NCI-H446 treated with DMSO at 0.1 percent for 48 hours (cell line): ENCODE measurements around the gene JAK2.
"Not testable (repeated sequence)": the region's sequence is repeated elsewhere in the genome, so short reads cannot be mapped to it uniquely, and the experiment has no call there.

ENCODE experiments used
- DNase-seq: peaks from one replicate; lab custom pipeline; 2025; lab: John Stamatoyannopoulos, UW

Gene JAK2

DNA sequence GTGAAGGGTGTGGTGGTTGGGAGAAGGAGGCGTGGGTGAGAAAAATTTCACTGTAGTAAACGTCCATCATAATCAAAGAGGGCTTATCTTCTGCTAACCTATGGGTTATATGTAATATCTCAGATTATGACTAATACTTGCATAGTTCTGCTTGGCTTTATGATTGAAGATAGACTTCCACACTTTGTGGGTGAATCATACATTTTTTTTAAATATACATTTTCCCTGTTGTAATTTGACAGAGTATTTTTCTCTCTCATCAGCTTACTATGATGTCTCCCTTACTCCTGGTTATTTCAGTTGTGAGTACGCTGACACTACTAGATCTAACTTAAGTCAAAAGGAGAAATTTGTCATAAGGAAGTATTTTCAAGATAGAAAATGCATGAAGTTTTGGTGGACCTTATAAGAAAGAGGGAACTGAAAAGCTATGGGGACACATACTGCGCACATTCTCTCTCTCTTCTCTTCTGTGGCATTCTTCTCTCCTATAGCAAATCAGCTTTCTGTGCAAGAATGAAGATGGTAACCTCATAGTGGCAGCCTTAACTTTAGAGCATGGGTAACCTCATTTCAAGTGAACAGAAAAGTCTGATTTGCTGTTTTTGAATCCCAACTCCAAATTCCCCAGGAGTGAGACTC lies 4.9 kb upstream of the JAK2 start:
- DNase-seq: no peak

DNA sequence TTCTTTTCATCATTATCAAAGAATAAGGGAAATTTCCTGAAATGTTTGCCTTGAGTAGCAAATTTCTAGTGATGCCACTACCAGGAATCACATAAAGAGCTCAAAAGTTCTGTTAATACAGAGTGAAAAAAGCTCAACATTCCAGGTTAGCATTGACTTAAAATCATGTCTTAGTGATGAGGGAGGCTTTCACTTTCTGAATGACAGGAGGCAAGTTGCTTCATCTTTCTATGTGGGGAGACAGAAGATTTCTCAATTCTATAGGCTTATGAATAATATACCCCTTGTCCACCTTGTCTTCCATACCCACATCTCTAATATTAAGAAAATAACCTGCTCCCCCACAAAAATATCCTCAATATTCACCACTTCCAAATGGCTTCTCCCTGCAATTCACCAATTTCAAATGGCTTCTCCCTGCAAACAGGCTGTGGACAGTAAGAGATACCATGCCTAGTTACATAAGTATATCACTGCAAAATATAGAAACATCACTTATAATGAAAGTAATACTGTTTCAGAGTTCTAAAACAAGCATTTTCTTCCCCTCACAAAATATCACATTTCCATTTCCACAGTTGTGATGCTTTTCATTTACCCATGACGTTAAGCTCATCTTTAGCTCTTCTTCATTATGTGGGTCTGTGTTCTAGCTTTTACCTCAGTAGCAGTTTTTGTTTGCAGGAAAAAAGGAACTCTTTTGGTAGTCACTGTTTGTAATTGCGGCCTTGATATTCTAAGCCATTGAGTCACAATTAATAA lies 2.2 kb upstream of the JAK2 start:
- no peak for DNase-seq

- DNase-seq: no peak
Measured at GRCh38 chr9:4983601-4984165, 1.4 kb upstream of the JAK2 start.

GRCh38 chr9:4984171-4984620 lies 876 bp upstream of the JAK2 start:
- no peak for DNase-seq

DNA sequence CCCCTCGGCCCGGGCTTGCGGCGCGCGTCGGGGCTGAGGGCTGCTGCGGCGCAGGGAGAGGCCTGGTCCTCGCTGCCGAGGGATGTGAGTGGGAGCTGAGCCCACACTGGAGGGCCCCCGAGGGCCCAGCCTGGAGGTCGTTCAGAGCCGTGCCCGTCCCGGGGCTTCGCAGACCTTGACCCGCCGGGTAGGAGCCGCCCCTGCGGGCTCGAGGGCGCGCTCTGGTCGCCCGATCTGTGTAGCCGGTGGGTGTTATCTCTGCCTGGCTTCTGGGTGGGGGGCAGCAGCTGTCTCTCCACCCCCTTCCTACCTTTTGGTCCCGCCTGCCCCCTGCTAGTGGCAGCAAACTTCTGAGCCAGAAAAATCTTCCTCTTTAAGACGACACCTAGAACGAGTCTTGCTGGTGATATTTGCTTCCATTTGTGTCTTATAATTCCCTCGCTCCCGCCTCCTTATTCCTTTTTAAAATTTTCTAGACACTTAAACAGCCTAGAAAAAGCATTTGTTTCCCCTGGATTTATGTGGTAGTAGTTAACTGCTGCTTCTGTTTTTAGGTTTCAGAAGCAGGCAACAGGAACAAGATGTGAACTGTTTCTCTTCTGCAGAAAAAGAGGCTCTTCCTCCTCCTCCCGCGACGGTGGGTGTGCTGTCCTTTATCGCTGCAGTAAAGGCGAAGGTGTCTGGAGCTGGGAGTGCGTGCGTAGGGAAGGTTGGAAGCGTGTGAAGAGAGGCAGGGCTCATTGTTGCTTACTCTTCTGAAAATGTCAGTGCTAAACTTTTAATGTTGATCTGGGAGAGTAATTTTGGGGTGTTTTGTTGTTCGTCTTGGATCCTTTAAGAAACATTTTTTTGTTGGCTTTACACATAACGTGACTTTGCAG lies 554 bp downstream of the JAK2 start:
- no peak for DNase-seq

GRCh38 chr9:4986296-4986695 lies 1.2 kb downstream of the JAK2 start:
- DNase-seq: no peak

- DNase-seq: no peak
Measured at GRCh38 chr9:4986783-4987182, 1.7 kb downstream of the JAK2 start.

DNA sequence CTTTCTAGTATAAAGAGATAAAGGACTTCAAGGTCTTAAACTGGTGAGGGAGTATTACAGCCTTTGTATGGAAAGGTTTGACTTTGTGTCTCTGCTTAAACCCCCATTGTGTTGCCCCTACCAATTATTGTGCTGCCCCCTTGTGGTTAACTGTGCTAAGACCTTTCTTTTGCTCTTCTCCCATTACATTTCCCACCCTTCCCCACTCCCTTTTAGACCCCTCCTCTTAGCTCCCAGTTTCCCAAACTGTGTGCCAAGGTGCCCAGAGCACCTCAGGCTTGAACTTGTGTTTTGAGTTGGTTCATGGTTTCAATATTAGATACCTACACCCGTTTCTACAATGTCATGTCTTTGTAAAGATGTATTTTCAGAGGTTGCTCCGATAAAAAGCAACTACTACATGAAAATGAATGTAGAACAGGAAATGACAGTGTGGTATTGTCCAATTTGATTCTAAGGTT lies 2.9 kb downstream of the JAK2 start:
- peak; percentile 76 for DNase-seq

DNA sequence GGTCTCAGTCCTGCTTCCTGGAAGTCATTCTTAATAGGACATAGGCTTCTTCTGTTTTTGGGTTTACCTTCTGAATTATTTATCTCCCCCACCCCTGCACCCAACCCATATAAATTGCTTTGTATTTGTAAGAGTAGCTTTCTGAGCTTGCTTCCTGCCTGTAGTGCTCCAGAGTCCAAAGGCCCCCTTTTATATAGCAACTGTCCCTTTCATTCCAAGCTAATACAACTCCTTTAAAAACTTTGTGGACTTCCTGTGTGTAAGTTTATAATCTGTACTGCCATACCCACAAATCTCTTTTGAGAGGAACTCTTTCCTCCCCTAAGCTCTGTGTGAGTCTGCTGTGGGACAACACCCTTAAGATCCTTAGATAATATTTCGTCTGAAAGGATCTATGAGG lies 7.8 kb downstream of the JAK2 start:
- DNase-seq: no peak

DNA sequence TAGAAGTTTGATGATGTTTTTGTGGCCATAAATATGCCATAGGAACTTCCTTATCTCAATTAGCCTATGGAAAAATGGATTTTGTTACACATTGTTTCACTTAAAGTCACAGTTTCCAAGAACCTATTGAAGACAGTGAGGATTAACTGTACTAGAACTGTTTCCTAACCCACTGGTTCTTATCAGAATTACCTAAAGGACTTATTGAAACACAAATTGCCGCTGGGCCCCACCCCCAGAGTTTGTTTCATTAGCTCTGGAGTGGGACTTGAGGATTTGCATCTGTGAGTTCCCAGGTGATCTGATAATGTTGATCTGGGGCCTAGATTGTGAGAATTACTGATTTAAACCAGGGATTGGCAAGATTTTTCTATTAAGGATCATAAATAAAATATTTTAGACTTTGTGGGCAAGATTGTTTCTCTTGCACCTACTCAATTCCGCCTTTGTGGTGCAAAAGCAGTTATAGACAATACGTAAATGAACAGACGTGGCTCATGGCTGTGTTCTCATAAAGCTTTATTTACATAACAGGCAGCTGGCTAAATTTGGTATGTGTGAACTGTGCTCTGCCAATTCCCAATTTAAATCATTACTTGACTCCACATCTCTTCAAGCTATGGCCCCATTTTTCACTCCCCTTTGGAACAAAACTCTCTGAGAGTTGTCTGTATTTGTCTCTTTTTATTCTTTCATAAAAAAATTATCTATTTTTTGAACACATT lies 9.3 kb downstream of the JAK2 start:
- no peak for DNase-seq

- DNase-seq: no peak
Measured at GRCh38 chr9:4997196-4997595, 12.1 kb downstream of the JAK2 start.

DNA sequence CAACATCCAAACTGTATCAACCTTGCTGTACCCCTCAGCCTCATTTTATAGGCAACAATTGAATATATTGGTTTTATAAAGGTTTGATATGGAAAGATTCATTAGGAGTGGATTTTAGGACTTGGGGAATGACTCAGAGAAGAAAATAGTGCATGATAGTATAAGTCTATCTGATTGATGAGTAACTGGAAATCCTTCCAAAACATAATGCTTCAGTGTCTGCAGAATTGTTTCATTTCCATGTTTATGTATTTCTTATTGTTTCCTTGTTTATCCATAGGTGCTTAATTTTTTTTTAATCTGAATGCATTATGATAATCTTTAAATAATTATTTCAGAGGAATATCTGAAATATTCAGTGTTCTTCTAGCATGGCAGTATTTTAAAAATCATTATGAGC lies 12.6 kb downstream of the JAK2 start:
- DNase-seq: no peak

DNA sequence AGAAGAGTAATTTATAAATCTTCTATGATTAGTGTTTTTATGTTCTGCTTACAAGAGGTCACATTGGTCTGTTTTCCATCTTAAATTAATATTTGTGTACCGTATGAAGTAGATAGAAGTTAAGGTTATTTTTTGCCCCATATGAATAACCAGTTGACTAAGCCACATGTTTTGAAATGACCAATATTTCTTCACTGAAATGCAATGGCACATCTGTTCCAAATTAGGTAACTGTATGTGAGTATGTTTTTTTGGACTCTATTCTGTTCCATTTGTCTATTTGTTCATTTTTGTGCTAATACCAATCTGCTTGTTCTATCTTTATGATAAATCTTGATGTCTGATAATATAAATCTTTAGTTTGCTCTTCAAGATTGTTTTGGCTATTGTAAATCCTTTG lies 17.7 kb downstream of the JAK2 start:
- no peak for DNase-seq

DNA sequence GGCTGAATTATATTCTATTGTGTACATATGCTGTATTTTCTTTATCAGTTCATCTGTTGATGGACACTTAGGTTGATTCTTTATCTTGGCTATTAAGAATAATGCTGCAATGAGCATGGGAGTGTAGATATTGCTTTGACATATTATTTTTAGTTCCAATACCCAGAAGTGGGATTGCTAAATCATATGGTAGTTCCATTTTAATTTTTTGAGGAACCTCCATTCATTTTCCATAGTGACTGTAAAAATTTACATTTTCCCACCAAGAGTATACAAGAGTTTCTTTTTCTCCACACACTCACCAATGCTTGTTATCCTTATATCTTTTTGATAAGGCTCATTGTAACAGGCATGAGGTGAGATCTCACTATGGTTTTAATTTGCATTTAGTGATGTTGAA lies 19.4 kb downstream of the JAK2 start:
- DNase-seq: no peak

DNA sequence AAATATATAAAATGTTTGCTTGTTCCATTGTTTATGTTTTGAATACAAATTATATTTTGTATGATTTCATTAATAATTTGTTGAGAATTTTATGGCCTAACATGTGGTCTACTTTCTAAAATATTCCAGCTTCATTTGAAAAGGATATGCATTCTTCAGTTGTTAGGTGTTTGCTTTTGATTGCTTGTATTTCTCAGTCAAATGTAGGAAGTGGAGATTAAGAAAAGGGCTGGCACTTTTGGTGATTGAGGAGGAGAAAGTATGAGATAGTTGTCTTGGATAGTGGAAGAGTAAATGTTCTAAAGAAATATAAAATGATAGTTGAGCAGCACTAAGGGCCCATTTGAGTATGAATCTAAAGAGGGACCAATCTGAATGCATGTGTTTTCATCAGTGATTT lies 23.1 kb downstream of the JAK2 start:
- no peak for DNase-seq

DNA sequence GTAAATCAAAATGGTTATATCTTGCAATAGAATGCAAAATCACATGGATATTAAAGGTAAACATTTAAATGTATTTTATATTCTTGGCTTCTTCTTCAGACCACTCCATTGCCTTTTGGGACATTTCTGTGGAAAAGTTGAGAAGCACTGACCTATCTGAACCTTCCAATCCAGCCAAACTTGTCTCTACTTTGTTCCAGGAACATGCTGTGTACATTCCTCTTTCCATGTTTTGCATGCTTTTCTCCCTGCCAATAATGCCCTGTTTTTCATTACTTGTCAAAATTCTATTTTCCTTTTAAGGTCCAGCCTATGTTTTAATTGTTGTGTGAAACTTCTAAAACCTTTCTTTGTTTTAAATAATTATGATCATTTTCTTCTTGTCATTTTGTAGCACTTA lies 28.3 kb downstream of the JAK2 start:
- DNase-seq: no peak

DNA sequence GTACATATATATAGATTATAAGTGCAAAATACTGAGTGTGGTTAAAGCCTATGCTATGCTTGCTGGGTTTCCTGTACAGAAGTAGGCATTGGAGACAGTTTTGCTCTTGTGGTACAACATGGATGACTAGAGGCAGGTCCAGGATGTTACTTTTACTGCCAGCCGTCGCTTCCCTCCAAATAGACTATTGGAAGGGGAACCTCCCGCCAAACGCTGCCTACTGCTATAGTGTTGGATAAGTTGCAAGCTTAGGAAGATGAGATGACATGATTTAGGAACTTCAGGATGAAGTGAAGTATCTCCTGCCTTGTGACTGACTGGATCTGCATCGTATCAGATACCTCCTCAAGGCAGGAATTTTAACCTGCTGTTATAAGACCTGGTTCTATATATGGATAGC lies 30.9 kb downstream of the JAK2 start:
- DNase-seq: no peak

DNA sequence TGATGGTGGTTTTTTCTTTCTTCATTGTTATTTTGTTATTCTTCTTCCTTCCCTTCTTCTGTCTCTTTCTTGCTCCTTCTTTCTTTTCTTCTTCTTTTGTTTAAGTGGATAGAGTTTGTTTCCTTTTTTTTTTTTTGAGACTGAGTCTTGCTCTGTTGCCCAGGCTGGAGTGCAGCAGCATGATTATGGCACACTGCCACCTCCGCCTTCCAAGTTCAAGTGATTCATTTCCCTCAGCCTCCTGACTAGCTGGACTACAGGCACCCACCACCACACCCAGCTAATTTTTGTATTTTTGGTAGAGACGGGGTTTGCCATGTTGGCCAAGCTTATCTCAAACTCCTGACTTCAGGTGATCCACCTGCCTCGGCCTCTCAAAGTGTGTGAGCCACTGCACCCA lies 40.3 kb downstream of the JAK2 start:
- no peak for DNase-seq

DNA sequence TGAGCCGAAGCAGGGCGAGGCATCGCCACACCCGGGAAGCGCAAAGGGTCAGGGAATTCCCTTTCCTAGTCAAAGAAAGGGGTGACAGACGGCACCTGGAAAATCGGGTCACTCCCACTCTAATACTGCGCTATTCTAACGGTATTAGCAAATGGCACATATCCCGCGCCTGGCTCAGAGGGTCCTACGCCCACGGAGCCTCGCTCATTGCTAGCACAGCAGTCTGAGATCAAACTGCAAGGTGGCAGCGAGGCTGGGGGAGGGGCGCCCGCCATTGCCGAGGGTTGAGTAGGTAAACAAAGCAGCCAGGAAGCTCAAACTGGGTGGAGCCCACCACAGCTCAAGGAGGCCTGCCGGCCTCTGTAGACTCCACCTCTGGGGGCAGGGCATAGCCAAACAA lies 46.9 kb downstream of the JAK2 start:
- DNase-seq: not testable (repeated sequence)

DNA sequence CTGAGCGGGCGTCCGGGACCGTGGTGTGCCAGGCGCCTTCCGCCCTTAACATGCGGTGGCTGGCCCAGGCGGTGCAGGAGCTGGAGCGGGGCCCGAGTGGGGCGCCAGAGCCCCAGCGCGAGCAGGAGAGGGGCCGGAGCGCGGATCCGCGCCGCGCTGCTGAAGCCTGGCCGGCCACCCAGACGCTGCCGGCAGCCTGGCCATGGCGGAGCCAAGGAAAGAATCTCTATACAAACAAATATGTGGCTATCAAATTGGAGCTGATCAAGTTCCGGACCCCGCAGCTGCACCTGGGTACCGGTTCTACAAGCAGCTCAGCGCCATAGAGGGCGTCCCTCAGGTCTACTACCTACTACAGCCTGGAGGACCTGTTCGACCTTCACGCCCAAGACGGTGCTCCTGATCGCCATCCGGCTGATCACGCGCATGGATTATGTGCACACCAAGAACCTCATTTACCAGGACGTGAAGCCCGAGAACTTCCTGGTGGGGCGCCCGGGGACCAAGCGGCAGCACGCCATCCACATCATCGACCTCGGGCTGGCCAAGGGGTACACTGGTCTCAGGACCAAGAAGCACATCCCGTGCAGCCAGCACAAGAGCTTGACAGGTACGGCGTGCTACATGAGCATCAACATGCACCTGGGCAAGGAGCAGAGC lies 55.8 kb downstream of the JAK2 start:
- no peak for DNase-seq
